22Rv1 (cell line): Measurements from ENCODE around the gene FZD10.

Experiments used
- H3K27ac ChIP-seq: fragments of 450-650 bp; 2 replicates; pipeline ENCODE4 v1.5.1; 2017
- CTCF ChIP-seq: fragments of 450-650 bp; IDR thresholded peaks from 2 replicates; pipeline ENCODE4 v1.5.1; 2017; ENCODE audit warnings: mild to moderate bottlenecking
- ZFX ChIP-seq: fragments of 450-650 bp; IDR thresholded peaks from 2 replicates; pipeline ENCODE4 v1.6.1; 2017; ENCODE audit warnings: antibody characterized with exemption, borderline replicate concordance

Gene FZD10

GRCh38 chr12:130198663-130199060 is 36.4 kb downstream of the FZD10 start:
- no peak overlapping the region for H3K27ac ChIP-seq
- TF ChIP-seq ZFX: no peak
- no peak for TF ChIP-seq CTCF

GRCh38 chr12:130199581-130200390 is 37.5 kb downstream of the FZD10 start:
- TF ChIP-seq CTCF: no peak
- no peak for TF ChIP-seq ZFX
- H3K27ac ChIP-seq: no peak overlapping the region

DNA sequence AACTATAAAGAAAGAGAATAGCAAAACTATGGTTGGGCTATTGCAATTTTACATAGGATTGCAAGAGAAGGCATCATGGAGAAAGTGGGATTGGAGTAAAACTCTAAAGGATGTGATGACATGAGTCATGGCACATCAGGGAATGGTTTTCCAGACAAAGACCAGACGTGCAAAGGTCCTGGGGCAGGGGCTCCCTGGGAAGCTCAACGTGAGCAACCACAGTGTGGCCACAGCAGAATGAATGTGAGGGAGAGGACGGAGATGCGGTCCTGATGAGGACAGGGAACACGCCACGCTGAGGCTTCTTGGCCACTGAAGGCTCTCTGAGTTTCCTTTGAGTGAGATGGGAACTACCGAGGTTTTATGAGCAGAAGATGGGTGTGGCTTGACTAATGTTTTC is 38.2 kb downstream of the FZD10 start:
- TF ChIP-seq ZFX (no peak), CTCF (no peak)
- H3K27ac ChIP-seq: no peak overlapping the region

DNA sequence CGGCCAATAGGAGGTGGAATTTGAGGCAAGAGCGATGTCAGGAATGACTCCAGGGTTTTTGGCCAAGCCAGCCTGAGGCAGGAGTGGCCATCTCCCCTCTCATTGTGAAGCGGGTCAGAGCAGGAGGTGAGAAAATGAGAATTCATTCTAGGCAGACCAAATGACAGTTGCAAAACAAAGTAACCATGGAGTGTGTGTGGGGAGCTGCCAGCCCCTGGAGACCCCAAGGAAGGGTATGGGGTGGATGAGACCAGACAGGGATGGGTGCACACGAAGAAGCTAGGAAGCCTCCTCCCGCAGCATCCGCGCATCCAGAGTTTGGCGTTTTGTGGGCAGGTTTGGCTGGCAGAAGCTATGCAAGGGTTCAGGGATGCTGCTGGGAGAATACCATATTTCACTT is 38.8 kb downstream of the FZD10 start:
- TF ChIP-seq CTCF: no peak
- TF ChIP-seq ZFX: no peak
- no peak overlapping the region for H3K27ac ChIP-seq

DNA sequence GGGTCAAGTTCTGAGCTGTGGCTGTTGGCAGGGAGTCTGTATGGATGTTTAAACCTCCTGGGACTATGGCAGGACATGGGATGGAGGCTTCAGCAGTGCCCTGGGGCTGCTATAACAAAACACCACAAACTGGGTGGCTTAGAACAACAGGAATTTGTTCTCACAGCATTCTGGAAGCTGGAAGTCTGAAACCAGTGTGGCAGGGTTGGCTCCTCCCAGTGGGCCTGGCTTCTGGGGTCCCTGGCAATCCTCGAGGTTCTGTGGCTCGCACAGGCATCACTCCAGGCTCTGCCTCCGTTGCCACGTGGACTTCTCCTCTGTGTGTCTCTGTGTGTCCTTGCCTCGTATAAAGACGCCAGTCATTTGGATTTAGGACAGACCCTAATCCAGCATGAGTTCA is 39.9 kb downstream of the FZD10 start:
- no peak for TF ChIP-seq ZFX
- no peak for TF ChIP-seq CTCF
- no peak overlapping the region for H3K27ac ChIP-seq

DNA sequence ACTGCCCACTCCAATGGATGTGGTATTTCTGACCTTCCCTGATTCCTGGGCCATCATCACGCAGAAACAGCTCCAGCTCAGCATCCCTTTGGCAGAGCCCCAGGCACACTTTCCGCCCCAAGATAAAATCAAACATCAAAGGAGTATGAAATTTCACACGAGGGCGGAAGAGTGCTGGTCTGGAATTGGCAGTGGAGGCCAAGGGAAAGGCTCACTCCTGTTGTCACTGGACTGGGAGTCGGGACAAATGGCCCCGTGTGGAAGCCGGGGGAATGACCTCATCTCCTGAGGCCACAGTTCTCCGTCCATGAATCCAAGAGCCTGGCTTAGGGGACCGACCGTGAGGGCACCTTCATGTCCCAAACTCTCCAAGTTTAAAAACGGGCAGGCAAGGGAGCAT is 40.9 kb downstream of the FZD10 start:
- H3K27ac ChIP-seq: no peak overlapping the region
- TF ChIP-seq ZFX: no peak
- TF ChIP-seq CTCF: no peak

- no peak for TF ChIP-seq CTCF
- no peak overlapping the region for H3K27ac ChIP-seq
Measured at GRCh38 chr12:130204541-130204953, 42.3 kb downstream of the FZD10 start.
